Caco-2 (cell line): Measurements from ENCODE around the gene ALKBH3. TPM values are rescaled to one million over a fixed set of nuclear protein-coding genes. Genes with fewer than 3 reads are reported as not detected.

Experiments used
- BruUV-seq: library from RNA; stranded (reverse); fragments of 400-500 nt; replicated peaks from 2 replicates; lab custom pipeline; 2021; lab: Mats Ljungman, UMichigan
- CTCF ChIA-PET: fragments of 300-600 bp; sonication (Branson Sonifier 250); formaldehyde crosslinking; loops from one replicate; lab custom pipeline; 2022; ENCODE audit warnings: antibody characterized with exemption; lab: Charles Lee
- POLR2A ChIA-PET: fragments of 300-600 bp; sonication (Branson Sonifier 250); formaldehyde crosslinking; loops from one replicate; lab custom pipeline; 2022; ENCODE audit warnings: antibody characterized with exemption; lab: Charles Lee
- DNase-seq, 2 experiments: peaks; one replicate each; pipeline versions ENCODE4 v3.0.0 to v3.0.0-alpha.2; 2020 to 2022
- H3K27me3 ChIP-seq: replicated peaks from 2 replicates; pipeline ENCODE4 v1.6.0; 2011; ENCODE audit warnings: low read length; ENCODE audit not compliant: control insufficient read depth, insufficient read depth
- H3K36me3 ChIP-seq: 2 replicates; pipeline ENCODE4 v1.5.1; 2011; ENCODE audit warnings: low read length; ENCODE audit not compliant: control insufficient read depth, insufficient read depth
- H3K4me1 ChIP-seq: fragments of 250-450 bp; sonication (Bioruptor Pico); 2 replicates; pipeline ENCODE4 v1.5.1; 2020; ENCODE audit warnings: mild to moderate bottlenecking
- H3K4me3 ChIP-seq: 2 replicates; pipeline ENCODE4 v1.5.1; 2011; ENCODE audit warnings: low read depth, mild to moderate bottlenecking, control low read depth, low read length
- H3K9me3 ChIP-seq: fragments of 250-450 bp; sonication (Bioruptor Pico); 2 replicates; pipeline ENCODE4 v1.5.1; 2020; ENCODE audit warnings: mild to moderate bottlenecking, moderate library complexity
- H3K27ac Mint-ChIP-seq: one replicate; pipeline ENCODE4 v1.8.0; 2022; ENCODE audit warnings: mixed read lengths; ENCODE audit not compliant: unreplicated experiment
- H3K27me3 Mint-ChIP-seq: one replicate; pipeline ENCODE4 v1.8.0; 2022; ENCODE audit warnings: mixed read lengths; ENCODE audit not compliant: insufficient read depth, unreplicated experiment
- H3K36me3 Mint-ChIP-seq: one replicate; pipeline ENCODE4 v1.8.0; 2022; ENCODE audit warnings: mild to moderate bottlenecking, mixed read lengths; ENCODE audit not compliant: insufficient read depth, unreplicated experiment
- H3K4me1 Mint-ChIP-seq: one replicate; pipeline ENCODE4 v1.8.0; 2022; ENCODE audit warnings: low read depth, mixed read lengths; ENCODE audit not compliant: unreplicated experiment
- H3K4me3 Mint-ChIP-seq: one replicate; pipeline ENCODE4 v1.8.0; 2022; ENCODE audit warnings: mild to moderate bottlenecking, moderate library complexity, mixed read lengths; ENCODE audit not compliant: unreplicated experiment
- H3K9me3 Mint-ChIP-seq: one replicate; pipeline ENCODE4 v1.8.0; 2022; ENCODE audit warnings: mixed read lengths; ENCODE audit not compliant: unreplicated experiment
- CTCF ChIP-seq, 2 experiments: fragments of 200-600 bp in 1 of 2; IDR thresholded peaks; 1 replicate in 1 of 2; 2 replicates in 1 of 2; pipeline versions ENCODE4 v1.5.1 to v1.8.0; 2011 to 2022; ENCODE audit warnings: antibody characterized with exemption in 1 of 2, control low read depth in 1 of 2, inconsistent platforms in 1 of 2, low read depth in 1 of 2, low read length in 1 of 2, mild to moderate bottlenecking in 1 of 2, moderate library complexity in 1 of 2; ENCODE audit not compliant: insufficient read depth in 1 of 2, severe bottlenecking in 1 of 2, unreplicated experiment in 1 of 2
- intact Hi-C: fragments of 100-400 bp; cut with micrococcal nuclease; formaldehyde crosslinking; loops from one replicate; pipeline ENCODE4 v1.10.0; 2022; ENCODE audit not compliant: unreplicated experiment
- total RNA-seq: library from RNA; stranded (reverse); gene quantifications from 2 replicates; pipeline ENCODE4 v1.2.3, GENCODE V29; 2022

Gene ALKBH3
- total RNA-seq, 1 experiment from 2014 or later: 42.4 TPM

GRCh38 chr11:43908683-43909082 is 28.1 kb downstream of the ALKBH3 start:
- H3K27me3 Mint-ChIP-seq: no peaks in the 10 kb centered on the region
- BruUV-seq: no TSS peak
- Histone ChIP-seq H3K36me3 (no peaks in the 10 kb centered on the region), H3K4me1 (no peaks in the 10 kb centered on the region), H3K4me3 (no peak overlapping the region), H3K9me3 (no peaks in the 10 kb centered on the region), H3K27me3 (no peaks in the 10 kb centered on the region)
- H3K4me1 Mint-ChIP-seq: no peaks in the 10 kb centered on the region
- intact Hi-C loops: no loop called here
- no peak overlapping the region for H3K4me3 Mint-ChIP-seq
- POLR2A ChIA-PET: no interaction called here
- peaks cover 11% of the 10 kb centered on the region for H3K36me3 Mint-ChIP-seq
- DNase-seq: no peak
- no peak for TF ChIP-seq CTCF (IDR thresholded peaks at IDR 0.05; ENCODE audit: insufficient read depth in 1 of 2, low read depth in 1 of 2, low read length in 1 of 2, severe bottlenecking in 1 of 2, unreplicated experiment in 1 of 2)
- H3K27ac Mint-ChIP-seq: no peak overlapping the region
- CTCF ChIA-PET: interaction anchor here (0.6 kb wide), 1 partner anchor 19 kb away, joined by 3 read pairs; no protein-coding TSS in a partner anchor
- H3K9me3 Mint-ChIP-seq: no peaks in the 10 kb centered on the region

- Histone ChIP-seq H3K4me3 (no peak overlapping the region), H3K4me1 (no peaks in the 10 kb centered on the region), H3K36me3 (no peaks in the 10 kb centered on the region; the same call in 1 of the 2 replicates), H3K27me3 (no peaks in the 10 kb centered on the region), H3K9me3 (no peaks in the 10 kb centered on the region)
- no peak for TF ChIP-seq CTCF (IDR thresholded peaks at IDR 0.05; ENCODE audit: insufficient read depth in 1 of 2, low read depth in 1 of 2, low read length in 1 of 2, severe bottlenecking in 1 of 2, unreplicated experiment in 1 of 2)
- no peaks in the 10 kb centered on the region for H3K4me1 Mint-ChIP-seq
- H3K27me3 Mint-ChIP-seq: no peaks in the 10 kb centered on the region
- ChIA-PET POLR2A (no interaction called here), CTCF (no interaction called here)
- no peaks in the 10 kb centered on the region for H3K9me3 Mint-ChIP-seq
- H3K27ac Mint-ChIP-seq: no peak overlapping the region
- BruUV-seq: no TSS peak
- H3K4me3 Mint-ChIP-seq: no peak overlapping the region
- intact Hi-C loops: no loop called here
- no peak for DNase-seq
- peaks cover 11% of the 10 kb centered on the region for H3K36me3 Mint-ChIP-seq
Measured at GRCh38 chr11:43913829-43914380, 33.3 kb downstream of the ALKBH3 start.

- no peak for TF ChIP-seq CTCF (IDR thresholded peaks at IDR 0.05; ENCODE audit: insufficient read depth in 1 of 2, low read depth in 1 of 2, low read length in 1 of 2, severe bottlenecking in 1 of 2, unreplicated experiment in 1 of 2)
- no peaks in the 10 kb centered on the region; the same call in 1 of the 2 replicates for H3K36me3 ChIP-seq
- POLR2A ChIA-PET: no interaction called here
Measured at GRCh38 chr11:43914466-43914865, 33.8 kb downstream of the ALKBH3 start.

More at GRCh38 chr11:43914466-43914865, 33.8 kb downstream of the ALKBH3 start:
- H3K27me3 ChIP-seq: no peaks in the 10 kb centered on the region
- no peak overlapping the region for H3K4me3 Mint-ChIP-seq
- H3K9me3 Mint-ChIP-seq: no peaks in the 10 kb centered on the region
- CTCF ChIA-PET: no interaction called here
- H3K27ac Mint-ChIP-seq: no peak overlapping the region
- no peaks in the 10 kb centered on the region for H3K27me3 Mint-ChIP-seq
- H3K4me1 Mint-ChIP-seq: no peaks in the 10 kb centered on the region
- intact Hi-C loops: no loop called here
- BruUV-seq: no TSS peak
- H3K9me3 ChIP-seq: no peaks in the 10 kb centered on the region
- no peaks in the 10 kb centered on the region for H3K4me1 ChIP-seq
- no peak overlapping the region for H3K4me3 ChIP-seq
- H3K36me3 Mint-ChIP-seq: peaks cover 14% of the 10 kb centered on the region
- no peak for DNase-seq
